Measurements from ENCODE around the gene SMAD5.

GRCh38 chr5:136143312-136143711 lies 10.7 kb downstream of the SMAD5 start:
- TF ChIP-seq CTCF (IDR thresholded peaks at IDR 0.05), result no peak
- TF ChIP-seq POLR2A (IDR thresholded peaks at IDR 0.05), result no peak
